Peyer's patch (tissue), 4 donors: ENCODE results near the gene HENMT1.

Experiments
- CTCF ChIP-seq, 6 experiments: fragments of 450-650 bp in 4 of 6; fragments of 200-600 bp in 2 of 6; sonication (generic) in 1 of 6; IDR thresholded peaks; one replicate each; pipeline ENCODE4 v1.5.1; 2017 to 2019; ENCODE audit warnings: antibody characterized with exemption in 6 of 6, mild to moderate bottlenecking in 3 of 6, moderate library complexity in 1 of 6
- POLR2A ChIP-seq, 2 donors: fragments of 450-650 bp; IDR thresholded peaks; one replicate each; pipeline ENCODE4 v1.5.1; 2017; ENCODE audit warnings: antibody characterized with exemption in 2 of 2, mild to moderate bottlenecking in 2 of 2, moderate library complexity in 2 of 2

DNA sequence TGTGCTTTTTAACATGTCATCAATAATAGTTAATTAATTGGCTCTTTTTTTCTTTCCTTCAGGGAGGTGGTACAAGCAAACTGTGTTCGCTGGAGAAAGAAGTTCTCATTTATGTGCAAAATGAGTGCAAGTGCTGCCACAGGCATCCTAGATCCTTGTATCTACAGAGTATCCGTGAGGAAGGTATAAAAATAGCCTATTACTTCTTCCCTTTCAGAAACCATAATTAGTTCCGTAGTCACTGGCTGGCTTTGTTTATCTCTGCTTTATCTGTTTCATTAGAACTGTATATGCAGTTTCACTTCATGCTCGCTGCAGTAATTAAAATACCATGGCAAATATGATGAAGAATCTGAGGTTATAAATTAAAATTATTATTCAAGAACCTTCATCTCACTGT lies 60.4 kb downstream of the HENMT1 start:
- TF ChIP-seq CTCF (IDR thresholded peaks at IDR 0.05) (no peak), POLR2A (IDR thresholded peaks at IDR 0.05) (no peak)
